Osteoblast (primary cell): ENCODE measurements around the gene OPN4. TPM values are rescaled to one million over a fixed set of nuclear protein-coding genes. Genes with fewer than 3 reads are reported as not detected.

Experiments
- DNase-seq: peaks from one replicate; pipeline ENCODE4 v3.0.0; 2011; ENCODE audit warnings: low spot score, mixed read lengths; ENCODE audit not compliant: insufficient read length; ENCODE audit errors: missing footprints
- H2AFZ ChIP-seq: 2 replicates; pipeline ENCODE4 v1.6.0; 2011; ENCODE audit warnings: mild to moderate bottlenecking, low read length
- H3K27ac ChIP-seq: 2 replicates; pipeline ENCODE4 v1.5.1; 2011; ENCODE audit warnings: mild to moderate bottlenecking, low read depth, low read length, moderate library complexity
- H3K27me3 ChIP-seq: 2 replicates; pipeline ENCODE4 v1.6.0; 2012; ENCODE audit warnings: mild to moderate bottlenecking, control low read depth, inconsistent platforms, low read length, moderate library complexity; ENCODE audit not compliant: insufficient read depth
- H3K36me3 ChIP-seq: 2 replicates; pipeline ENCODE4 v1.5.1; 2011; ENCODE audit warnings: mild to moderate bottlenecking, low read length, control low read depth, moderate library complexity; ENCODE audit not compliant: insufficient read depth
- H3K4me1 ChIP-seq: 2 replicates; pipeline ENCODE4 v1.5.1; 2011; ENCODE audit warnings: mild to moderate bottlenecking, low read length, control low read depth, moderate library complexity; ENCODE audit not compliant: insufficient read depth
- H3K4me2 ChIP-seq: 2 replicates; pipeline ENCODE4 v1.6.0; 2011; ENCODE audit warnings: mild to moderate bottlenecking, low read length; ENCODE audit not compliant: insufficient read depth
- H3K4me3 ChIP-seq: fragments of 200-600 bp; sonication (generic); 3 replicates; pipeline ENCODE4 v1.5.1; 2012; ENCODE audit warnings: mild to moderate bottlenecking, low read length, inconsistent platforms; ENCODE audit not compliant: insufficient read depth
- H3K79me2 ChIP-seq: 2 replicates; pipeline ENCODE4 v1.6.0; 2012; ENCODE audit warnings: mild to moderate bottlenecking, low read length, control low read depth, inconsistent platforms; ENCODE audit not compliant: insufficient read depth
- H3K9me3 ChIP-seq: 2 replicates; pipeline ENCODE4 v1.5.1; 2011; ENCODE audit warnings: low read depth, low read length, control low read depth
- H4K20me1 ChIP-seq: 2 replicates; pipeline ENCODE4 v1.6.0; 2012; ENCODE audit warnings: mild to moderate bottlenecking, low read length, control low read depth; ENCODE audit not compliant: insufficient read depth
- CTCF ChIP-seq: IDR thresholded peaks from 2 replicates; pipeline ENCODE4 v1.5.1; 2011; ENCODE audit warnings: mild to moderate bottlenecking, low read depth, low read length, moderate library complexity; ENCODE audit errors: extremely low read depth
- total RNA-seq: library from RNA; depleted of rRNA; stranded (reverse); fragments of >200 nt; gene quantifications from 2 replicates; pipeline ENCODE4 v1.2.3, GENCODE V29; 2012

The OPN4 gene
- total RNA-seq, 1 donor: not detected

GRCh38 chr10:86706401-86706841 is 52.1 kb downstream of the OPN4 start:
- no peaks in the 10 kb centered on the region for H3K36me3 ChIP-seq
- no peak overlapping the region for H3K4me2 ChIP-seq
- DNase-seq: peak; percentile 54
- H3K27me3 ChIP-seq: no peaks in the 10 kb centered on the region
- H3K9me3 ChIP-seq: no peaks in the 10 kb centered on the region
- no peaks in the 10 kb centered on the region for H3K79me2 ChIP-seq
- TF ChIP-seq CTCF: no peak
- H3K27ac ChIP-seq: no peak overlapping the region
- H4K20me1 ChIP-seq: no peaks in the 10 kb centered on the region
- no peak overlapping the region for H3K4me3 ChIP-seq
- H3K4me1 ChIP-seq: peaks cover 5% of the 10 kb centered on the region
- H2AFZ ChIP-seq: no peak overlapping the region

GRCh38 chr10:86706977-86707376 is 52.6 kb downstream of the OPN4 start:
- no peak for TF ChIP-seq CTCF
- Histone ChIP-seq H3K79me2 (no peaks in the 10 kb centered on the region), H3K4me2 (no peak overlapping the region), H3K36me3 (no peaks in the 10 kb centered on the region), H3K27me3 (no peaks in the 10 kb centered on the region), H4K20me1 (no peaks in the 10 kb centered on the region), H2AFZ (no peak overlapping the region), H3K27ac (no peak overlapping the region), H3K9me3 (no peaks in the 10 kb centered on the region), H3K4me1 (peaks cover 5% of the 10 kb centered on the region), H3K4me3 (no peak overlapping the region)
- peak; percentile 9 for DNase-seq

GRCh38 chr10:86707505-86707904 is 53.2 kb downstream of the OPN4 start:
- Histone ChIP-seq H3K27ac (no peak overlapping the region), H2AFZ (no peak overlapping the region), H3K4me1 (peaks cover 9% of the 10 kb centered on the region), H3K9me3 (no peaks in the 10 kb centered on the region), H3K4me3 (no peak overlapping the region), H3K36me3 (no peaks in the 10 kb centered on the region), H3K79me2 (no peaks in the 10 kb centered on the region), H3K4me2 (no peak overlapping the region), H4K20me1 (no peaks in the 10 kb centered on the region), H3K27me3 (no peaks in the 10 kb centered on the region)
- TF ChIP-seq CTCF: no peak
- peak; percentile 65 for DNase-seq

GRCh38 chr10:86708068-86708782 is 53.9 kb downstream of the OPN4 start:
- no peak for TF ChIP-seq CTCF
- Histone ChIP-seq H2AFZ (no peak overlapping the region), H3K27me3 (no peaks in the 10 kb centered on the region), H3K36me3 (no peaks in the 10 kb centered on the region), H3K27ac (no peak overlapping the region), H3K4me2 (no peak overlapping the region), H3K4me1 (peaks cover 9% of the 10 kb centered on the region), H3K4me3 (no peak overlapping the region), H3K9me3 (no peaks in the 10 kb centered on the region), H4K20me1 (no peaks in the 10 kb centered on the region), H3K79me2 (no peaks in the 10 kb centered on the region)
- peak; percentile 59 for DNase-seq
